ENCODE results near the gene IRF8.

Gene IRF8

DNA sequence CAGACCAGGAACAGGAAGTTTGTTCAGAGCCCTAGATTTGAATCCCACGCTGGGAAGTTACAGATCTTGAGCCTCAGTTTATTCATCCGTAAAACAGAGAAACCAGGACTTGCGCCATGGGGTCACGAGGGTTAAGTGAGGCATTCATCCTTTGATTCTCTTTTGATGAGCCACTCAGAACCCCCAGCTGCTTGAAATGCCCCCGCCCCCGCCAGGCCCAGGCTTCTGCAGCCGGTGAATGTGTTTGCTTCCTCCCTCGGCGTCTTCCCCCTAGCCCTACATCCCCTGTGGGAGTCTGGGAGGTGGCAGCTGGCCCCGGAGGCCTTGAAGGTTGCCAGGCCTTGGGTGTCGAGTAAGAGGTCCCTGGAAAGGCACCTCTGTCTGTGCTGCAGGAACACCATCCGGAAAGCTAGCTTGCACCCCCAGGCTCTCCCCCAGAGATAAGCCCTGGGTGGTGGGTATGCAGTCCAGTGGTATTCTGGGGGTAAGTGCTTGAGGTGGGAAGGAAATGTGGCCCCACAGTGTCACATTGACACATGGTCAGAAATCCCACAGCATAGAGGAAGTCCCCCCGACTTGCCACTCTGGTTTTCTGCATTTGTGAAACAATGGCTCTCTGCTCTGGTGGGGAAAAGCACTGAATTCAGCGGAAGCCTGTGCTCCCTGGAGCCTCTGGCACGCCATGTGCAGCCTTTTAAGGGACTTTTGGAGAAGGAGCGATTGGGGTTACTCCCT lies 14.9 kb downstream of the IRF8 start:
- no peak for DNase-seq (ENCODE audit: low read depth)

DNA sequence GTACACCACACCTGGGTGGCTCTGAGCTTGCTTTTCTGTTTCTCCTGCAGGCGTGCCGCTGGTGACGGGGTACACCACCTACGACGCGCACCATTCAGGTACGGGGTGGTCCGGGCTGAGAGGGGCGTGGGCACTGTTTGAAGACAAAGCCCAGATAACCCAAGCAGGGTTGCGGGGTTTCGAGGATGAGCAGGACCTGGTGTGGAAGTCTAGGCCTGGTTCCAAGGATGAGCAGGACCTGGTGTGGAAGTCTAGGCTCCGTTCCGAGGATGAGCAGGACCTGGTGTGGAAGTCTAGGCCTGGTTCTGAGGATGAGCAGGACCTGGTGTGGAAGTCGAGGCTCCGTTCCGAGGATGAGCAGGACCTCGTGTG lies 15.4 kb downstream of the IRF8 start:
- DNase-seq (ENCODE audit: low read depth) = no peak

DNA sequence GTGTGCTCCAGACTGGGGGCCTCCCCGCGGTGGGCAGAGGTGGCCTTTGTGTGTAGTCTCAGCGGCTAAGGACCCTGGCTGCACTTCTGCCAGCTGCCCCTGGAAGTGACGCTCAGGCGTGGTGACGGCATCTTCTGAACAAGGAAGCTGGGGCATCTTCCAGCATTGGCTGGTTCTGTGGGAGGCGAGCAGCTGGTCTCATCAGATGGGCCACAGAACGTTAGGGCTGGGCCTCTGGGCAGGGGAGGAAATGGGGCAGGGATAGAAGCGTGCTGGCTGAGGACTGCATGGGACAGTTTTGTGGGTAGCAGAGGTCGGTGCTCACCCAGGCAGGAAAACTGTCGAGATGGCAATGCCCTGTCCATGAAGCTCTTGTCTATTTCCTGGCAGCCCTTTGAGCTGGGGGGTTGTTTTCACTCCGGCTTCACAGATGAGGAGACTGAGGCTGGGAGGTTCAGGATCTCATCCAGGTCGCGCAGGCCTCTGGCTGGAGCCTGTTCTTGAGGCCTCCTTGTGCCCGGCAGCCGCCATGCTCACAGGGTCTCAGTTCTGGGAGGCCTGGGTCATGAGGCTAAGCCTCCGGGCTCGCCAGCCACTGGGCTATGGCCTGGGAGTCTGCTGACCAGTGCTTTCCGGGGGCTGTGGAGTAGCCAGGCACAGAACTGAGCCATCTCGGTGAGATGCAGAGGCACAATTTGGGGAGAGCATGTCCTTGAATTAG lies 16.3 kb downstream of the IRF8 start:
- no peak for DNase-seq (ENCODE audit: low read depth)

DNA sequence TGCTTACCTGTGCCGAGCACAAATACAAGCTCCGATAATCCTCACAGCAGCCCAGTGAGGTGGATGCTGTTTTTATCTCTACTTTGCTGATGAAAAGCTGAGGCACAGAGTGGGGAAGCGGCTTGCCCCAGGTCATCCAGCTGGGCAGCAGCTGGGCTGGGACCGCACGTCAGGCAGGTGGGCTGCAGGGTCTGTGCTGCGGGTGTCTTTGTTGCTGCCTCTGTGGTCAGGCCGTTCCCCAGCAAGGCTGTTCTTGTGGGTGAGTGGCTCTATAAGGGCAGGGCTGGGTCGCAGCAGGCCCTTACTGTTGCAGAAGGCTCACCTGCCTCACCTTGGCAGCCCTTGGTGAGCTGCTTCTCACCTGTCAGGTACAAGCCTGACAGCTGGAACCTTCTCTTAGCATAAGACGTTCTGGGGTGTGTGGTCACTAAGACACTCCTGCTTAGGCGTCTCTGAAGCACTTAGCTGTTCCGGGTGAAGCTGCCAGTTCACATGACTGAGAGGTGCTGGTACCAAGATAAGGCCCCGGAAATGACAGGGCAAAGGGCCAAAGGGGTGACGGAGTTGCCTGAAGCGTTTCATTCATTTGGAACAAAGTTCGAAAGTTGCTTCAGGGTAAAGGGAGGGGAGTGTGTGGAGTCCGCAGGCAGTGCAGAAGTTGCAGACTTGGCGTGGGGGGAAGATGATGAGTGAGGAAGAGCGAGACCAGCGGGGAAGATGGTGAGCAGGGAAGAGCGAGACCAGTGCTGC lies 17.4 kb downstream of the IRF8 start:
- no peak for DNase-seq (ENCODE audit: low read depth)

DNA sequence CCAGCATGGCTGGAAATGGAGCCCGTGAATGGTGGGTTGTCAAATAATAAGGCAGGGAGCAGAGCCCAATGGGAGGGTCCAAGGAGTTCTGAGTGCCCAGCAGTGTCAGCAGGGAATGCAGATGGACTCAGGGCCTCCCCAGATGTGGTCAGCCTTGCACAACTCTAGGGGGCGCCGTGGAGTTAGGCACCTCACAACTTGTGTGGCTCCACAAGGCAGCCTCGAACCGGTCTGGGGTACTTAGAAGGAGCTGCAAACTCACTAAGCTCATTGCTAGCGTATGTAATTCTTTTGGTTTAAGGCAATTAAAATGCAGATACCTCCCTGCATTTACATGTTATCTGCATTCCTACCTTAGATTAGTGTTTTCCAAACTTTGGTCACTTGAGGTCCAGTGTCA lies 18.1 kb downstream of the IRF8 start:
- DNase-seq (ENCODE audit: low read depth) = no peak

DNA sequence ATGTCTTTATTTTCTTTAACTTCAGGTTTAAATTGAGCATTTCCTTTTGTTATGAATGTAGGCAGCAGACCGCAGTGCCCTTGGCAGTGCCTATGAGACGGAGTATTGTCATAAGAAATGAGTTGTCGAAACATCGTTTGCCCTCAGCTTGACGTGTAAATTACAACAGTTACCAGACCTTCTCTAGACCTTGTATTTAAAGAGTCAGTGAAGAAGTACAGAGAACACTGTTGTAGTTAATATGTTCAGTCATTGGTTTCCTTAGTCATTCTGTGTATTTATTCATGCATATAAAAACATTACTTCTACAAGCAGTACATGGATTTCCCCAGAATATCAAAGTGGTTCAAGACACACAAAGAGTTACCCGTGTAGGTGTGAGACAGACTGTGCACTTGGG lies 19.0 kb downstream of the IRF8 start:
- no peak for DNase-seq (ENCODE audit: low read depth)

DNA sequence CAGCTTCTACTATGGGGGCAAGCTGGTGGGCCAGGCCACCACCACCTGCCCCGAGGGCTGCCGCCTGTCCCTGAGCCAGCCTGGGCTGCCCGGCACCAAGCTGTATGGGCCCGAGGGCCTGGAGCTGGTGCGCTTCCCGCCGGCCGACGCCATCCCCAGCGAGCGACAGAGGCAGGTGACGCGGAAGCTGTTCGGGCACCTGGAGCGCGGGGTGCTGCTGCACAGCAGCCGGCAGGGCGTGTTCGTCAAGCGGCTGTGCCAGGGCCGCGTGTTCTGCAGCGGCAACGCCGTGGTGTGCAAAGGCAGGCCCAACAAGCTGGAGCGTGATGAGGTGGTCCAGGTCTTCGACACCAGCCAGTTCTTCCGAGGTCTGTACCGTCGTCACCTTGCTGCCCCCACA lies 19.5 kb downstream of the IRF8 start:
- no peak for DNase-seq (ENCODE audit: low read depth)

DNA sequence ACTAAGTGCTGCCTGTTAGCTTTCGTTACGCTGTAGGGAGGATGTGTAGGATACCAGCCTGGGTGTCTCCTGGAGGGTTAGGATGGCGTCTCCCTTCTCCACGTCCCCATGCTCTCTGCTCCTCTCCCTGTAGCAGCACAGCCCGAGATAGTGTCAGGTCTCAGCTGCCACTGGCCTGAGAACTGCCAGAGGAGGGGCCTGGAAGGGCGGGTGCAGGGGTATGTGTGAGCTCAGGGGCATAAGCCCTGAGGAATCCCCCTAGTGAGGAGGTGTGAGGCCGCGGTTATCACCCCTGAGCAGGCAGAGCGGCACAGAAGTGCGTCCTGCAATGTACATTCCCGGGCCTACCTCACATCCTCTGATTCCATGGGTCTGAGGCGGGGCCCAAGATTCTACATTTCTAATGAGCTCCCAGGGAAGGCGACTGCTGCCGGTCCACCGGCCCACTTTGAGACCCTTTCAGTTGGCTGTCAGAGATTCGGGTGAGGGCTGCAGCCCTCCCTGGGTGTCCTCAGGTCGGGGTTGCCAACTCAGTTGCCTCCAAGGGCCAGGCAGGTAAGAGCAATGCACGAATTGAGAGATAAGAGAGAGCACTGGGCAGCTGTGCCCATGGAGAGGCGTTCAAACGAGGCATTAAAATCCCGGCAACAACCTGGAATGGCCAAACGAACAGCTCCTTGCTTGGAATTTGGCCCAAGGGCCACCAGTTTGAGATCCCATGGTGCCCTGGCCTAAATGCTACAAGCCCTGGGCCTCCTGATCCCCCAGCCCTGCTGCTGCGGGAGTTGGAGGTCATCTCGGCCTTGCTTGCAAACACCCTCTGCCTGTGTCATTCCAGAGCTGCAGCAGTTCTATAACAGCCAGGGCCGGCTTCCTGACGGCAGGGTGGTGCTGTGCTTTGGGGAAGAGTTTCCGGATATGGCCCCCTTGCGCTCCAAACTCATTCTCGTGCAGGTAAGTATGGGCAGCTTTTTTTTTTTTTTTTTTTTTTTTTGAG lies 20.6 kb downstream of the IRF8 start:
- DNase-seq (ENCODE audit: low read depth) = no peak

DNA sequence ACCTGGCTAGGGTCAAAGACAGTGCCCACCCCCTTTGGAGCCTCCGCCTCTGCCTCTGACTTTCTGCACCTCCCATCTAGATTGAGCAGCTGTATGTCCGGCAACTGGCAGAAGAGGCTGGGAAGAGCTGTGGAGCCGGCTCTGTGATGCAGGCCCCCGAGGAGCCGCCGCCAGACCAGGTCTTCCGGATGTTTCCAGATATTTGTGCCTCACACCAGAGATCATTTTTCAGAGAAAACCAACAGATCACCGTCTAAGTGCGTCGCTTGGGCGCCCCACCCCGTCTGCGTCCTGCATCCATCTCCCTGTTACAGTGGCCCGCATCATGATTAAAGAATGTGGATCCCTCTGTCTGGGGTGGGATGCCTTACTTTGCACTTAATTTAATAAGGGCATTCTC lies 22.1 kb downstream of the IRF8 start:
- DNase-seq (ENCODE audit: low read depth) = no peak

DNA sequence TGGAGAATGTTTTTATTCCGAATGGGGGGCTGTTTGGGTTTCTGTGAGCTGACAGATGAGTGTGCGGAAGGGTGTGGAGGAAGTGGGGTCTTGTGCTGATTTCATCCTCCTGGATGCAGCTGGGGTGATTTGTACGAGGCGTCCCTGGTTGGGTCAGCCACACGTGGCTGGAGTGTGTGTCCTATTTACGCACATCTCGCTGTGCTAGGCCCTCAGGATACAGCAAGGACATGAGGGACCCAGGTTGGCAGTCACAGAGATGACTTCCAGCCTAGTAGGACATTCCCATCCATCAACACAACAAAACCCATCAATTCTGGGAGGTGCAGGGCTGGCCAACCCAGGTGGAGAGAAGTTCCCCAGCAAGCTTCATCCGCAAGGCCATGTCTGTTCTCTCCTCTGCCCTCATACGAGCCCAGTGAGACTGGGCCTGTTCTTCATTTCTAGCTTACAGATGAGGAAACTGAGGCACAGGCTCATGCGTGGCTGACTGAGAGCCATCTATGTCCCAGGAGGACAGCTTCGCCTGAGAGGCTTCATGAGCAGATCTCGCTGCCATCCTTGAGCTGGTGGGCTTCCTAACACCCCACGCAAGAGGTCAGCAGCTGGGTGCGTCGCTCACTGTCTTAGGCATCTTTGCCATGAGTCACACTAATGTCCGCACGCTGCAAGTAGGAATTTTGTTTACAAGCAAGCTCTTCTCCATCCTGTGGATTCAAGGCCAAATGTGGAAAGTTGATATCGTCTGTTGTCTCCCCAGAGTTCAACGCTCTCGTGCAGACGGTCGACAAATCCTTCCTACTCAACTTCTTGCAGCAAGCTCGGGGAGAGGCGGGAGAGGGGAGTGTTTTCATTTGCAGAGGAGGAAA lies 24.4 kb downstream of the IRF8 start:
- no peak for DNase-seq (ENCODE audit: low read depth)

DNA sequence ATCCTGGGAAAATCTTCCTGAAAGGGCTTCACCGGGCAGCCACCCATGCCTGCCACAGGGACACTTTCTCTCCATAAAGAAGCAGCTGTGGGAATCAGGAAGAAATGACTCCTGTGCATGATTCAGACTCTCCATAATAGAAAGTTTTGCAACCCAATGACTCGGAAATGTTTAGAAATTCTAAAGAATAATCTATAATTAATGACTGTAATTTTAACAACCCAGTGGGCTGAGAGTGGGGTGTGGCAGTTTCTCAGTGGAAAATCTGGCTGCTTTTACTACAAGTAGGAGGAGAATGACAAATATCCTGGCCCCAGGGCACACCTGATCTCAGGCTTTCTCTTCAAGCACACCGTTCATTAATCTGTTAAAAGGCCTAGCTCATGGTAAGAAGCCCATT lies 25.7 kb downstream of the IRF8 start:
- DNase-seq (ENCODE audit: low read depth) = peak; percentile 12

DNA sequence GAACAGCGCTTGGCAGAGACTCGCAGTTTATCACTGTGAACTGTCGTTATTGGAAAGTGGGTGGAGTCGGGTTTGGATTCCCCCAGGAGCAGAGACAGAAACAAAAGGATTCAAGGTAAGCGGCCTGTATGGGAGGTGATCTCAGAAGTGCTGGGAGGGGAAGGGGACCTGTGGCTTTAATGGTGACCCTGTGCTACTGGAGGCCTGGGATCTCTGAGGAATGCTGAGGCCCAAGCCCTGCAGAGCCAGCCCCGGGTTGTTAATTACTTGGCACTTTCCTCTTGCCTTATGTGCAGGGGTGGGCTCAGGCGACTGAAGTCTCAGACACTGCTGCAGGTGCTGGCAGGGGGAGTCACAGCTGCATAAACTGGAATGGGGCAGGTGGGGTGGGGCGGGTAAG lies 27.4 kb downstream of the IRF8 start:
- no peak for DNase-seq (ENCODE audit: low read depth)

DNA sequence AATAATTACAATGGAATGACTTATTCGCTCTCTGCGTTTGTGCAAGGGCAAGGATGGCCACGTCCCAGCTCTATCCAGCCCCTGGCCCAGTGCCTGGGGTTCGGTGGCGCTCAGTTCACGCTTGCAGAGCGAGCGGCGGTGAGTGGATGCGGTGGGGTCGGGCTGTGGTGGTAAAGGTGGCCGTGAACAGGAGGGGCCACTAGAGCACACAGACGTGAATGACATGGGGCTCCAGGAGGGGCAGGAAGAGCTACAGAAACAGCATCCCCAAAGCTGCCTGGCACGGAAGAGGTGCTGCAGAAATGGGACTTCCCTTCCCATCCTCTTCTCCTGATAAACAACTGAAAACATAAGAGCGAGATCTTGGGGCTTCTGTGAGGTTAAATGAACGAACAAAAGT lies 28.4 kb downstream of the IRF8 start:
- no peak for DNase-seq (ENCODE audit: low read depth)

DNA sequence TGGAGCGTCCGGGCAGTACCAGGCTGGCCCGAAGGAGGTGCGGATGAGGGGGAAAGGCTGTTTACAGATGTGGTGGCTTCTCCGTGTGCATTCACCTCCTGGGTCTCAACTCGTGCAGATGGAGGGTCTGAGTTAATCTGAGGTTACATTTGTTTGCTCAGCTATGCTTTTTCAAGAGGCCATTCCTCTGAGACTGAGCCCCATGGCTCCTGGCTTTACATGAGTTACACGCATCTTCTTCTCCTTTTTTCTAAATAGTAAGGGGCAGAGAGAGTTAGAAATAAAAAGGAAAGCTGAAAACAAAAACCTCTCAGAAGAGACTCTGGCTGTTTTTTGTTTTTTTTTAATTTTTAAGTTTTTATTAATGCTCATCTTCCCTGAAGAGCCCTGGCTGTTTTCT lies 29.0 kb downstream of the IRF8 start:
- no peak for DNase-seq (ENCODE audit: low read depth)

DNA sequence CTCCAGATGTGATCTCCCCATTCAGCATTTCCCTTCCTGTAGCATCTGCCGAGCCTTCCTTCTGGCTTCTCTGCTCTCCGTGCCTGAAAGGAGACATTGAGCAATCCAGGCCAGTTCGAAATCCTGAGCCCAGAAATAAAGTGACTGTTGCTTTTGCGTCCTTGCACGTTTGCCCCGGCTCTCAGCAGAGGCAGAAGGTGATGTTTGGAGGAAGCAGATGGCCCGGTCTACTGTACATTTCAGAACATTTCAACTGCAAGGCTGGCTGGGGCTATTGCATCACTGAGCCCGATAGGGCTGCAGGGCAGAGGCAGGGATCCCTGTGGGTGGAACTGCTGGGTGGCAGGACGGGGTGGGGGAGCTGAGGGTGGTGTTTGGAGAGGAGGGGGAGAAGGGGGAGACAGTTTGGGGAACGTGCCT lies 29.4 kb downstream of the IRF8 start:
- DNase-seq (ENCODE audit: low read depth) = no peak

DNA sequence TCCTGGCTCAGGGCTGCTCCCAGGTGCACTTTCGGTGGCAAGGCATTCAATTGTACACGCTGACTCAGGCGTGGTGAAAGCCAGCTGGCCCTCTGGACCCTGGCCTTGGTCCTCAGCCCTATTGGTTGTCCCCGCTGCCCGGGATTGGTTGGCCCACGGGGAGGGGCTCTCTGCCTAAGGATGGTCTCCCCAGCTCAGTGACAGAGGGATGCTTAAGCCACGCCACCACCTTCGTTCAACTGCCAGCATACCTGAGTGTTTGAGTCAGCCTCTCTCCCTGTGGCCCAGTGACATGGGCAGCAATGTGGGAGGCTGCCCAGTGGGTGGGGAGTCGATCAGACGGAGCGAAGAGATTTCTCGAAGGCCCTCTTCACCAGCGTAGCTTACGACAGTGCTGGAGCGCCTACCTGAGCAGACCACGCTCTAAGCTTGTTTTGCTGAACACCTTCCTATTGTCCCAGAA lies 30.3 kb downstream of the IRF8 start:
- DNase-seq (ENCODE audit: low read depth) = no peak

DNA sequence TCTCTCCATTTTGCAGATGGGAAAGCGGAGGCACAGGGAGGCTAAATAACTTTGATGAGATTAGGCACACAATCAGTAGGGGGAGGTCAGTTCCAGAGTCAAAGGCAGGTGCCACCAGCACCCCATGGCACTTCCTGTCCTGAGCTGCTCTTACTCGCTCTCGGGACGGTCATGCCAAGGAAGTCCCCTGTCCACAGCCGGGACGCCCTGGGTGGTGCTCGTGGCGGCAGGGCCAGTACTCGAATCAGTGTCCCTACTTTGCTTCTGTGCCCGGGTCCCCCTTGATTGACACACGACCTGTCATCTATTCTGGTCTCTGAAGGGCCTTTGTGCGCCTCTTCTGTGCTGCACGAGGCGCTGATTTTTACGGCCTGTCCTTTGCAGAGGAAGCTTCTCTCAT lies 31.3 kb downstream of the IRF8 start:
- no peak for DNase-seq (ENCODE audit: low read depth)

DNA sequence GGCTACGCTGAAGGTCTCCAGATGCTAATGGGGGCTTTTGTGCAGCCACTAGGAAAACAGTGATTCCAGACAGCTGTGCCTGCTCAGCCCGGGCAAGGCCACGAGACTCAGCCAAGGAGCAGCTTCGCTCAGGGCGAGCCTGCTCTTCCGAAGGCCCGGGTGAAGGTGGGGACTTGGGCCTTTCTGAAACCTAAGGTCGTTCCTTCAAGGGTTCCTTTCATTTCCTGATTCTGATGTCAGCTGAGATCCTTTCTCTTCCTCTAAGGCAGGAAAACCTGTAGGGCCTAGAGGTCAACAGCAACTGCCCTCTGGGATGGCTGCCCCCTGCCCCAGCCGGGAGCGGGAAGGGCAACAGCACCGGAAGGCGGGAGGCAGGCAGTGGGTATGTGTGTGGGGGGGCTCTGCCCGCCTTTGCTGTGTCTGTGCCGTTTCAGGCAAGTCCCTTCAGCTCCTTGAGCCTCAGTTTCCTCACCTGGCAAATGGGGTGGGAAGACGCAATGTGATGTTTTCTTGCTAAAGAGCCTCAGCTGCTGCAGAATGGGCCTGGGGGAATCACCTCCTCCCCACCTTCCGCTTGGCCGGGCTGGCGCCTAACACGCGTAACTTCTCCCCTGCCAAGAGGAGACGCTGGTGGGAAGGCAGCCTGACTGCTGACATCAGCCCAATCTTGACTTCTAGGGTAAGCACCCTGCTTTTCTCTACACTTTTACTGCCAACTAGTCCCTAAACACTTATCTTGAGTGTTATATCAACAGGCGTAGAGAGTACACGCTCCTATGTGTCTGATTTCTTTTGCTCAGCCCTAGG lies 32.8 kb downstream of the IRF8 start:
- DNase-seq (ENCODE audit: low read depth) = no peak

DNA sequence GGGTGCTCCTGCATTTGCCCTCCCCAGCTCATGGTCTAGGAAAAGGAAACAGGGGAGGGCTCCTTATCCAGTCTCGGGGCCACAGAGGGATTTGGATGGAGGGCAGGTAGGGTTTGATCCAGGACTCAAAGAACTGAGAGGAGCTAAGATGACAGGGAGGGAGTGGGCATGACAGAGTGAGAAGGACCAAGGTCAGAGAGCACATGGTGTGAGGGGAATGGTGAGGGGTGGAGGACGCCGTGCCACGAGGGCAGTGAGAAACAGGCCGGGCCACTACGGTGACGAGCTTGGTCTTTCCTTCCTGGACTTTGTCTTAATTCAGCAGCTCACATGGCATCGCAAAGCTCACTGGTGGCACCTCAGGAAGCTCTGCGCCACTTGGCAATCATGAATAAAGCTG lies 35.2 kb downstream of the IRF8 start:
- DNase-seq (ENCODE audit: low read depth) = no peak

DNA sequence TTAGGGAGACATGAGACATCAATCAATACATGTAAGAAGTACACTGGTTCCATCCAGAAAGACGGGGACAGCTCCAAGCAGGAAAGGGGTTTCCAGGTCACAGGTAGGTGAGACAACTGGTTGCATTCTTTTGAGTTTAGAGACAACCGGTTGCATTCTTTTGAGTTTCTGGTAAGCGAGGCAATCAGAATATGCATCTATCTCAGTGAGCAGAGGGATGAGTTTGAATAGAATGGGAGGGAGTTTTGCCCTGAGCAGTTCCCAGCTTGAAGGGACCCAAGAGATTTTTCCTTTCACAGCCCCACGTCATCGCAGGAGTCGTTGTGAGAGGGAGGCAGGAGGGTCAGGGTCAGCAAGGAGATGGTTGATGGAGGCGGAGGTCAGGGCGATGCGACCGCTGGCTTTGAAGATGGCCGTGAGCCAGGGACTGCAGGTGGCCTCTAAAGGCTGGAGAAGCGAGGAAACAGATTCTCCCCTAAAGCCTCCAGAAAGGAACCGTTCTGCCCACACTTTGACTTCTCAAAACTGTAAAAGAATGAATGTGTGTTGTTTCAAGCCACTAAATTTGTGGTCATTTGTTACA lies 36.5 kb downstream of the IRF8 start:
- no peak for DNase-seq (ENCODE audit: low read depth)
